IPS-18a (cell line): Measurements from ENCODE around the gene SNX6.

Source experiments
- H3K27ac ChIP-seq: one replicate; pipeline ENCODE4 v1.5.1; 2013; ENCODE audit warnings: low read length
- H3K27me3 ChIP-seq: one replicate; pipeline ENCODE4 v1.6.1; 2013; ENCODE audit warnings: mild to moderate bottlenecking, low read length; ENCODE audit not compliant: control insufficient read depth, insufficient read depth
- H3K36me3 ChIP-seq: one replicate; pipeline ENCODE4 v1.6.1; 2013; ENCODE audit warnings: low read depth, low read length; ENCODE audit not compliant: control insufficient read depth
- H3K4me1 ChIP-seq: one replicate; pipeline ENCODE4 v1.6.1; 2013; ENCODE audit warnings: low read depth, low read length; ENCODE audit not compliant: control insufficient read depth
- H3K4me3 ChIP-seq: one replicate; pipeline ENCODE4 v1.5.1; 2013; ENCODE audit warnings: low read length
- H3K9ac ChIP-seq: one replicate; pipeline ENCODE4 v1.6.1; 2013; ENCODE audit warnings: mild to moderate bottlenecking, low read length, moderate library complexity
- H3K9me3 ChIP-seq: one replicate; pipeline ENCODE4 v1.6.1; 2013; ENCODE audit warnings: low read depth, low read length; ENCODE audit not compliant: control insufficient read depth

Gene SNX6

GRCh38 chr14:34632411-34632978 is 2.5 kb upstream of the SNX6 start:
- Histone ChIP-seq H3K27me3 (no peaks in the 10 kb centered on the region), H3K4me1 (peaks cover 8% of the 10 kb centered on the region), H3K9ac (no peak overlapping the region), H3K27ac (no peak overlapping the region), H3K9me3 (no peaks in the 10 kb centered on the region), H3K36me3 (no peaks in the 10 kb centered on the region), H3K4me3 (no peak overlapping the region)

DNA sequence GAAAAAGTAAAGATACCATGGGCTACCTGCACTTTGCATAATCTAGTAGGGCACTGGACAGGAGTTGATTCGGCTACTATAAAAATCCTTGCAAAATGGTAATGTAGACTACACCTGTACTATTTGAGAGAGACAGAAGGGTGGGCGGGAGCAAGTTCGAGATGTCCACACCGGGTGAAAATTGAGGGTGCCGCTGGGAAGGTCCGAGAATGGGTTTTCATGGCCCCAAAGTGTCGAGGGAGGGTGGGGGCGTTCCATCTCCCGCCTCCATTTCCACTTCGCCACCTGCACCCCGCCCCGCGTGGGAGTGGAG is 648 bp downstream of the SNX6 start:
- Histone ChIP-seq H3K36me3 (no peaks in the 10 kb centered on the region), H3K4me3 (peak overlapping the region; percentile 91), H3K4me1 (peaks cover 8% of the 10 kb centered on the region), H3K27me3 (no peaks in the 10 kb centered on the region), H3K9ac (peak overlapping the region; percentile 79), H3K9me3 (no peaks in the 10 kb centered on the region), H3K27ac (no peak overlapping the region)

- Histone ChIP-seq H3K27ac (no peak overlapping the region), H3K9ac (no peak overlapping the region), H3K4me3 (peak overlapping the region; percentile 91), H3K36me3 (no peaks in the 10 kb centered on the region), H3K27me3 (no peaks in the 10 kb centered on the region), H3K9me3 (no peaks in the 10 kb centered on the region), H3K4me1 (peaks cover 8% of the 10 kb centered on the region)
Observed at GRCh38 chr14:34628681-34629135, 1.2 kb downstream of the SNX6 start.

GRCh38 chr14:34623506-34623905 is 6.4 kb downstream of the SNX6 start:
- no peaks in the 10 kb centered on the region for H3K9me3 ChIP-seq
- H3K4me1 ChIP-seq, result no peaks in the 10 kb centered on the region
- no peaks in the 10 kb centered on the region for H3K27me3 ChIP-seq

GRCh38 chr14:34620839-34621238 is 9.1 kb downstream of the SNX6 start:
- no peaks in the 10 kb centered on the region for H3K9me3 ChIP-seq
- H3K27me3 ChIP-seq, result no peaks in the 10 kb centered on the region
- no peak overlapping the region for H3K9ac ChIP-seq
- no peaks in the 10 kb centered on the region for H3K4me1 ChIP-seq
- H3K36me3 ChIP-seq, result peaks cover 9% of the 10 kb centered on the region
- H3K4me3 ChIP-seq, result no peak overlapping the region
- no peak overlapping the region for H3K27ac ChIP-seq

More at GRCh38 chr14:34623506-34623905, 6.4 kb downstream of the SNX6 start:
- Histone ChIP-seq H3K27ac (no peak overlapping the region), H3K9ac (no peak overlapping the region), H3K4me3 (no peak overlapping the region), H3K36me3 (peaks cover 9% of the 10 kb centered on the region)

DNA sequence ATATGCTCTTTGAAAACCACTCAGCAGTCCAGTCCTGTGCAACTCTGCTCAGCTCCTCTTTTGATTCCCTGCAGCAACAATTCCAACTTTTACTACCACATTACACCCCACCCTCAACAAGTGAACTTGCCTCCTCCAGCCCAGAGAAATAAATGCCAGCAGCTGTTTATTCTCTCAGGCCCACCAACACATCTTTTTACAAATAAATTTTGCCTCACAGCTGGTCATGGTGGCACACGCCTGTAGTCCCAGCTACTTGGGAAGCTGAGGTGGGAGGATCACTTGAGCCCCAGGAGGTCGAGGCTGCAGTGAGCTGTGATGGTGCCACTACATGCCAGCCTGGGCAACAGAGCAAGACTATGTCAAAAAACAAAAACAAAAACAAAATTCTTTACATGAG is 9.8 kb downstream of the SNX6 start:
- Histone ChIP-seq H3K9ac (no peak overlapping the region), H3K4me3 (no peak overlapping the region), H3K36me3 (peaks cover 9% of the 10 kb centered on the region), H3K27me3 (no peaks in the 10 kb centered on the region), H3K4me1 (no peaks in the 10 kb centered on the region), H3K9me3 (no peaks in the 10 kb centered on the region), H3K27ac (no peak overlapping the region)

GRCh38 chr14:34619471-34619870 is 10.5 kb downstream of the SNX6 start:
- H3K4me3 ChIP-seq, result no peak overlapping the region
- no peaks in the 10 kb centered on the region for H3K27me3 ChIP-seq
- peaks cover 9% of the 10 kb centered on the region for H3K36me3 ChIP-seq
- no peak overlapping the region for H3K27ac ChIP-seq
- H3K4me1 ChIP-seq, result no peaks in the 10 kb centered on the region
- no peak overlapping the region for H3K9ac ChIP-seq
- no peaks in the 10 kb centered on the region for H3K9me3 ChIP-seq

DNA sequence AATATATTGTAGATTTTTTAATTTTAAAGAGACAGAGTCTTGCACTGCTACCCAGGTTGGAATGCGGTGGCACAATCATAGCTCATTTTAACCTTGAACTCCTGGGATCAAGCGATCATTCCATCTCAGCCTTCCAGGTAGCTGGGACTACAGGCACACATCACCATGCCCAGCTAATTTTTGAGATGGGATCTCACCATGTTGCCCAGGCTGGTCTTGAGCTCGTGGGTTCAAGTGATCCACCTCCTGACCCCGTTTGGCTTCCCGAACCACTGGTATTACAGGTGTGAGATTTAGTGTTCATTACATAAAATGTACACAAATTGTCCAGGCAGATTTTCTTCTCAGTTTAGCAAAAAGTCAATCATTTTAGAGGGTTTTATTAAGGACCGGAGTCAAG is 13.6 kb downstream of the SNX6 start:
- H3K36me3 ChIP-seq, result peaks cover 3% of the 10 kb centered on the region
- H3K27ac ChIP-seq, result no peak overlapping the region
- no peaks in the 10 kb centered on the region for H3K9me3 ChIP-seq
- H3K4me3 ChIP-seq, result no peak overlapping the region
- no peaks in the 10 kb centered on the region for H3K27me3 ChIP-seq
- no peak overlapping the region for H3K9ac ChIP-seq
- no peaks in the 10 kb centered on the region for H3K4me1 ChIP-seq

GRCh38 chr14:34615507-34615906 is 14.4 kb downstream of the SNX6 start:
- peaks cover 3% of the 10 kb centered on the region for H3K36me3 ChIP-seq

DNA sequence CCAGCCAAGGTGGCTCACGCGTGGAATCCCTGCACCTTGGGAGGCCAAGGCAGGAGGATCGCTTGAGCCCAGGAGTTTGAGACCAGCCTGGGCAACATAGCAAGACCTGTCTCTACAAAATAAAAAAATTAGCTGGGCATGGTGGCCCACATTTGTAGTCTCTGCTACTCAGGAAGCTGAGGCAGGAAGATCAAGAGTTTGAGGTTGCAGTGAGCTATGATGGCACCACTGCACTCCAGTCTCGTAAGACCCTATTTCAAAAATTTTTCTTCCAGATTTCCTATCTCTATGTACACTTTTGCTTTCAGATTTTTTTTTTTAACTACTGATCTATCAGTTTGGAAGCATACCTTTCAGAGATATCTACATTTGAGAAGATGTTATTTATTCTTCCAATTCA is 15.3 kb downstream of the SNX6 start:
- Histone ChIP-seq H3K27ac (no peak overlapping the region), H3K9ac (no peak overlapping the region), H3K4me1 (no peaks in the 10 kb centered on the region), H3K36me3 (peaks cover 3% of the 10 kb centered on the region), H3K4me3 (no peak overlapping the region), H3K9me3 (no peaks in the 10 kb centered on the region), H3K27me3 (no peaks in the 10 kb centered on the region)

More at GRCh38 chr14:34615507-34615906, 14.4 kb downstream of the SNX6 start:
- no peak overlapping the region for H3K4me3 ChIP-seq
- no peaks in the 10 kb centered on the region for H3K9me3 ChIP-seq
- H3K27me3 ChIP-seq, result no peaks in the 10 kb centered on the region
- H3K27ac ChIP-seq, result no peak overlapping the region
- no peak overlapping the region for H3K9ac ChIP-seq
- H3K4me1 ChIP-seq, result no peaks in the 10 kb centered on the region

GRCh38 chr14:34610101-34610500 is 19.8 kb downstream of the SNX6 start:
- Histone ChIP-seq H3K4me1 (no peaks in the 10 kb centered on the region), H3K27me3 (no peaks in the 10 kb centered on the region), H3K9me3 (no peaks in the 10 kb centered on the region), H3K27ac (no peak overlapping the region), H3K36me3 (peaks cover 25% of the 10 kb centered on the region), H3K4me3 (no peak overlapping the region), H3K9ac (no peak overlapping the region)

- no peak overlapping the region for H3K27ac ChIP-seq
- H3K9ac ChIP-seq, result no peak overlapping the region
- no peaks in the 10 kb centered on the region for H3K27me3 ChIP-seq
- H3K36me3 ChIP-seq, result peaks cover 65% of the 10 kb centered on the region
- no peak overlapping the region for H3K4me3 ChIP-seq
- no peaks in the 10 kb centered on the region for H3K9me3 ChIP-seq
- no peaks in the 10 kb centered on the region for H3K4me1 ChIP-seq
Observed at GRCh38 chr14:34605461-34605860, 24.5 kb downstream of the SNX6 start.
